Measurements from ENCODE around the gene CACNG8.
A peak's percentile ranks its signal among the peaks of the same experiment; 100 is the strongest.

DNA sequence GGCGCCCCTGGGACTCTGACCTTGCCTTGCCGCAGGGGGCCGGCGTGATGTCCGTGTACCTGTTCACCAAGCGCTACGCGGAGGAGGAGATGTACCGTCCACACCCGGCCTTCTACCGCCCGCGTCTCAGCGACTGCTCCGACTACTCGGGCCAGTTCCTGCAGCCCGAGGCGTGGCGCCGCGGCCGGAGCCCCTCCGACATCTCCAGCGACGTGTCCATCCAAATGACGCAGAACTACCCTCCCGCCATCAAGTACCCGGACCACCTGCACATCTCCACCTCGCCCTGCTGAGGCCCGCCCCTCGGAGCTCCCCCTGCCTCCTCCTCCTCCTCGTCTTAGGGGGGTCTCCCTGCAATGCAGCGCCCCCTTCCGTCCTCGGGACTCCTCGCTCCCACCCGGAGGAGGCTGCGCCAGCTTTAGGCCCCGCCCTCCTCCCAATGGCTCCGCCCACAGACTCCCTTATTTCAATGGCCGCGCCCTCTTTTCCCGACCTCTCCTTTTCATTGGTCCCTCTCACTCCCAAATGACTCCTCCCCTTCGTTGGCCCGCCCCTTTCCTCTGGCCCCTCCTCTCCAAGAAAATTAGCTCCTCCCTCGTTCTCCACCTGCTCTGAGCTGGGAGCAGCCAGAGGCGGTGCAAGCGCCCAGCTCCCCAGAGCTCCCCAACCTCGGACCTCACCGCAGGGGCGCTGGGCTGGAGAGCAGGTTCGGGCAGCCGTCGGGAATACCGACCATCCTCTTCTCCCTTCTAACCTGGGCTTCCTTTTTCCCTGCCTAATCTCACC is 20.5 kb upstream of the CACNG8 start:
- peak; percentile 62 for TF ChIP-seq EZH2 (IDR thresholded peaks at IDR 0.05; ENCODE audit: borderline replicate concordance)
- no peak for TF ChIP-seq CTCF (IDR thresholded peaks at IDR 0.05; ENCODE audit: poor library complexity)
- no peak for TF ChIP-seq EZH2phosphoT487 (IDR thresholded peaks at IDR 0.05; ENCODE audit: low read depth, severe bottlenecking, unreplicated experiment)

Data from hepatocyte (in vitro differentiated cells).